Spleen (tissue), 7 donors: ENCODE data around the gene ARSA.

ENCODE experiments used
- POLR2A ChIP-seq, 3 donors: fragments of 450-650 bp; IDR thresholded peaks; one replicate each; pipeline ENCODE4 v1.5.1; 2017; ENCODE audit warnings: antibody characterized with exemption in 3 of 3, mild to moderate bottlenecking in 1 of 3
- POLR2AphosphoS5 ChIP-seq, 3 donors: sonication (generic); formaldehyde crosslinking; IDR thresholded peaks; one replicate each; pipeline ENCODE4 v1.5.1; 2017; ENCODE audit warnings: antibody characterized with exemption in 3 of 3
- TF ChIP-seq, protein P1 (sequence below), 11 experiments: fragments of 200-600 bp in 7 of 11; fragments of 450-650 bp in 4 of 11; sonication (generic) in 4 of 11; IDR thresholded peaks in 8 of 11; conservative IDR thresholded peaks in 3 of 11; 1 replicate in 7 of 11; 2 replicates in 4 of 11; pipeline versions ENCODE4 v1.4.0 to v1.8.0; 2016 to 2021; ENCODE audit warnings: antibody characterized with exemption in 11 of 11, inconsistent platforms in 4 of 11, mild to moderate bottlenecking in 1 of 11
- donor health status: DM: no; HTN: no; CAD: no; lungs with moderate emphysema.
- donor health status: DM: no; HTN: no; CAD: no.
- donor health status: DM: no; HTN: no; CAD: no.

DNA sequence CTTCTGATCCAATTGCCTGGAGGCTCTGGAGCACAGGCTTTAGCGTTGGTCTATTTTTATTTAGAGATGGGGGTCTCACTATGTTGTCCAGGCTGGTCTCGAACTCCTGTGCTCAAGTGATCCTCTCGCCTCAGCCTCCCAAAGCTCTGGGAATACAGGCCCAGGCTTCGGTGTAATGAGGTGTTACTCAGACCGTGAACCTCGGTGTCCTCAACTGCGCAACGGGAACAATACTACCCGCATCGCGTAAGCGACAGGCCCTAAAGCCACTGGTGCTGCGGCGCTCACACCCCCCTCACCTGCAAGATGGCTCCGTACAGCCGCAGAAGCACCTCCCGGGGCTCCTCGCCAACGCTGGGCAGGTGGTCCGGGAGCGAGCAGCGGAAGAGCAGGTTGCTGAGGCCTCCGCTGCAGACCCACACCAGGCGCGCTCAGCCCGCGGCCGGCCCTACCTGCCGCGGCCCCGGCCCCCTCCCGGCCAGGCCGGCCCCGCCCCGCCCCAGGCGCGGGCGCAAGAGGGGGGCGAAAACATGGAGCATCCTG lies 45.9 kb downstream of the ARSA start:
- TF ChIP-seq, protein P1, sequence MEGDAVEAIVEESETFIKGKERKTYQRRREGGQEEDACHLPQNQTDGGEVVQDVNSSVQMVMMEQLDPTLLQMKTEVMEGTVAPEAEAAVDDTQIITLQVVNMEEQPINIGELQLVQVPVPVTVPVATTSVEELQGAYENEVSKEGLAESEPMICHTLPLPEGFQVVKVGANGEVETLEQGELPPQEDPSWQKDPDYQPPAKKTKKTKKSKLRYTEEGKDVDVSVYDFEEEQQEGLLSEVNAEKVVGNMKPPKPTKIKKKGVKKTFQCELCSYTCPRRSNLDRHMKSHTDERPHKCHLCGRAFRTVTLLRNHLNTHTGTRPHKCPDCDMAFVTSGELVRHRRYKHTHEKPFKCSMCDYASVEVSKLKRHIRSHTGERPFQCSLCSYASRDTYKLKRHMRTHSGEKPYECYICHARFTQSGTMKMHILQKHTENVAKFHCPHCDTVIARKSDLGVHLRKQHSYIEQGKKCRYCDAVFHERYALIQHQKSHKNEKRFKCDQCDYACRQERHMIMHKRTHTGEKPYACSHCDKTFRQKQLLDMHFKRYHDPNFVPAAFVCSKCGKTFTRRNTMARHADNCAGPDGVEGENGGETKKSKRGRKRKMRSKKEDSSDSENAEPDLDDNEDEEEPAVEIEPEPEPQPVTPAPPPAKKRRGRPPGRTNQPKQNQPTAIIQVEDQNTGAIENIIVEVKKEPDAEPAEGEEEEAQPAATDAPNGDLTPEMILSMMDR (IDR thresholded peaks at IDR 0.05 in 8 of 11, conservative IDR thresholded peaks at IDR 0.05 in 3 of 11), result no peak
- TF ChIP-seq POLR2A (IDR thresholded peaks at IDR 0.05) (no peak), POLR2AphosphoS5 (IDR thresholded peaks at IDR 0.05) (no peak)
